Activated CD4-positive, alpha-beta T cell treated with anti-CD3 and anti-CD28 coated beads, Interleukin-2, amount 50 U/mL, for 4 hours (primary cell): ENCODE data around the gene TBC1D5.
A peak's percentile ranks its signal among the peaks of the same experiment; 100 is the strongest.

Source experiments
- DNase-seq, 2 experiments: peaks; one replicate each; pipeline ENCODE4 v3.0.0-alpha.2; 2020

Gene TBC1D5

DNA sequence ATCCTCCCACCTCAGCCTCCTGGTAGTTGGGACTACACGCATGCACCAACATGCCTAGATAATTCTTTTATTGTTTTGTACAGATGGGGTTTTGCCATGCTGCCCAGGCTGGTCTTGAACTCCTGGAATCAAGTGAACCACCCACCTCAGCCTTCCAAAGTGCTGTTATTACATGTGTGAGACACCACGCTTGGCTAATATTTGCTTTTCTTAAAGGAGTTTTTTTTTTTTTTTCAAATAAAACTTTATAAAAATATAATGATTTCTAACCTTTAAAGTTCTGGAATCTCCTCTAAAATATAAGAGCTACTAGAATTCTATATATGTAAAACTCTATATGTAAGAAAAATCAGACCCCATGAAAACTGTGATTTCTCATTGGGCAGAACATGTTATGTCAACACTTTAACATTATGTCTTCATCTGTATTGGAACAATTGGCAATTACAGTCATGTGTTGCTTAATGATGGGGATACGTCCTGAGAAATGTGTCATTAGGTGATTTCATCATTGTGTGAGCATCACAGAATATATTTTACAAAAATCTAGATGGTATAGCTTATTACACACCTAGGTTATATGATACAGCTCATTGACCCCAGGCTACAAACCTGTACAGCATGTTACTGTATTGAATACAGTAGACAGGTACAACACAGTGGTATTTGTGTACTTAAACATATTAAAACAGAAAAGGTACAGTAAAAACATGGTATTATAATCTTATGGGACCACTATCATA, 480.6 kb downstream of the TBC1D5 start:
- DNase-seq: no peak

DNA sequence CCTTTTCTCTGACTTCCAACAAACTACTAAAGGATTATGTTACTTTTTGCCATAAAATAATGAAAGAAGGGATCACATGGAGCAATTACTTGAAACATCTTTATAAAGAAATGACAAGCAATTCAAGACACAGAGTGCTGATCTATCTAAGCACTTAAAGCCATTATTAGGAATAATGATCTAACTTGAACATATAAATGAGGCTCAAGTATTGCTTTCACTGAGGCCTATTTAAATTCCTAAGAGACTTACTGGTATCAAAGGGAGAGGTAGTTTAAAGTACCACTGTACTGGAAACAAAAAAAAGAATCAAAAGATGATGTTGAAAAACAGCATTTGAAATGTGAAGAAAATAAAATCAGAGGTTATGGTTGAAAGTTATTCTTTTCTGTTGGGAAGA, 482.2 kb downstream of the TBC1D5 start:
- DNase-seq: no peak

DNA sequence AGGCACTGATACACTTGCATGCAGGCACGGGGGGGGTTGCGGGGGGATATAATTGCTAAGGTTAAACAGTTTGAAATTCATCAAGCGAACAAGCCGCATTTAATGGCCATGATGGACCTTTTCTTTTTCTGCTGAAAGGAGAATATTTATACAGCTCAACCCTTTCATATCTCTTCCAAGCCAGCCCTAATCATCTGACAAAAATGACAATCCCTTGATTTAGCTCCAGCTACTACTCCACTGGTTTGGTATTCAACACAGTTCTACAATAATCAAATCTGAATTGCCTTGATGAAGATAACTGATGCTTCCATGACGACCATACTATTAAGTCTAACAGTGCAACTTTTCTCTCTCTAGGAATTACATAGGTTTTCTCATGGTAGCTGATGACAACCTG, 482.7 kb downstream of the TBC1D5 start:
- no peak for DNase-seq

DNA sequence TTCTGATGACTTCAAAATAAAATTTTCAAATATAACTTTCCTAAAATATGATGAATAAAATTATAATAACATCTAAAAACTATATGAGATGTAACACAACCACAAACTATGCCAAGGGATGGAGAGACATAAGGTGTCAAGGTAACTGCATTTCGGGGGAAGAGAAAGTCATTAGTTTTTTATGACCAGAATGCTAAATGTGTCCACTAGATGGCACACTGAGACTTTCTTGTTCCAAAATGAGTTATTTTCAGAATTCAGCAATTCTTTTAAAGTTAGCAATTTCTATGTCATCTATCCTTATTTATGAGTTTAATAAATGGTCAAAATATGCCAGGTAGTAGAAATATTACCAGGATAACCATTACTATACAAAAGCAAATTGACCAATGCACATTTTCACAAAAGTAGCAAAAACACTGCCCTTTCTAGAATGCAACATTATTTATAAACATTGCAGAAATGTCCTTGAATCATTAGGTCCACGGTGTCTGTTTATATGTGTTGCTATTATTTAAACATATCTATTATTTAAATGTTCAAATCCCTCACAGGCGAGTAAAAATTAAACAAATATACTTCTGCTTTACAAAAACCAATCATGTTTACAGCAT, 483.5 kb downstream of the TBC1D5 start:
- DNase-seq: no peak

DNA sequence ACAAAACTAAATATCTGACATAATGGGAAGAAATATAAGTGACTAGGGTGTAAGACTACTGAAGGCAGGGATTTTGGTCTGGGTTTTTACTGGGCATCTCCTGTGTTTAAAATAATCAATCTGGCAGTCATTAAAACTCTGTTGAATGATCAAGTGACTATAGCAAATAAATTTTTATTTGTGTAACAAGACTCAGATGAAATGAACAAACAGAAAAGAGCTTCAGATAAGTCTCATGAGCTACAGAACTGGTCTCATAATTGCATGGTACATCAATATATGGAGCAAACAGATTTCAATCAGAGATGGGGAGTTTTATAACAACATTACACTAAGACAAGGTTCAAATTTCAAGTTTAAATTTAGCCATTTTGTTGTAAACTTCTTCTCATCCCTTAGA, 485.2 kb downstream of the TBC1D5 start:
- DNase-seq: no peak

DNA sequence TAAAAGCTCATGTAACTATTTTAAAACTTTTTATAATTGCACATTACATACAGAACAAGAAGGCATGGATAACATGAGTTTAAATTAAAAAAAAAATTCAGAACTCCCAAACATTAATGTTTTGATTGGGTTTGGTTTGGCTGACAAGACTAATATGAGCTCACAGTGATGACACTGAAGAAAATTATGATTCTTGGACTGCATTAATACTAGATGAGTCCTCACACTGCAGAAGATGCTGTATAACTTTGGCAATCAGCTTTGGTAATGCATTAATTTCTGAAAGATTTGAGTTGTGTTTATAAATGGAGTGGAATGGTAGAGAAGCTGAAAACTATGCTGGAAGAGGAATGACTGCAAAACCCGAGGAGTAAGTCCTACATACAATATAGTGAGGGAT, 498.8 kb downstream of the TBC1D5 start:
- DNase-seq: no peak

DNA sequence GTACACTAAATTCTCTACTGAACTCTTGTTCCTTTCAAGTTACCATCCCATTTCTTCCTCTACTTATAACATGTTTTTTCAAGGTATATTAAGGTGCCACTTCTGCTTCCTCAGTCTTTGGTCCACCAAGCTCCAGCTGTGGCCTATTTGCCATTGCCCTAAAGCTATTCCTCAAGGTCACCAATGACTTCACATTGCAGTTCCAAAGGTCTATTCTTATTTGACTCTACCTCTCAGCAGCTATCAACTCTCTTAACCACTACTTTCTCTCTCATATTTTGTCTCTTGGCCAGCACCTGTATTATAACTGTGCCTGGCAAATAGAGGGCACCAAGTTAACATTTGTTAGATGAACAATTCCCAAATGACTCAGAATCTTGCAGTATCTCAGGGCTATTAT, 503.0 kb downstream of the TBC1D5 start:
- no peak for DNase-seq

DNA sequence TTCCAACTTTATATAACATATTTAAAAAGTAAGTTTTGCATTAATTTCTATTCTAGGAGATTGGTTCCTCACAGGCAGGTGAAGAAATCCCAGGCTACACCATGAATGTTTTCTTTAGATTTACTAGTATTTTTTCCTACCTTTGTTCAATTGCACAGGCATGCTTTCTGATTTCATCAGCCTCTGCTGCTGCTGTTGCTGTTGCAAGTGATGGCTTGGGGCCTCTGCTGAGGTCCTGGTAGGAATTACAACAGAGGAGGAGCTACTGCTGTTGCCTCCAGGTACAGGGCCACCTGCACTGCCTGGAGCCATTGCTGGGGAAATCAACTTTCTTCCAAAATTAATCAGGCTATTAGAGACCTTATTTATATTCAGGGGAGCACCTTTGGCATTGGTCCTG, 504.4 kb downstream of the TBC1D5 start:
- DNase-seq: no peak

DNA sequence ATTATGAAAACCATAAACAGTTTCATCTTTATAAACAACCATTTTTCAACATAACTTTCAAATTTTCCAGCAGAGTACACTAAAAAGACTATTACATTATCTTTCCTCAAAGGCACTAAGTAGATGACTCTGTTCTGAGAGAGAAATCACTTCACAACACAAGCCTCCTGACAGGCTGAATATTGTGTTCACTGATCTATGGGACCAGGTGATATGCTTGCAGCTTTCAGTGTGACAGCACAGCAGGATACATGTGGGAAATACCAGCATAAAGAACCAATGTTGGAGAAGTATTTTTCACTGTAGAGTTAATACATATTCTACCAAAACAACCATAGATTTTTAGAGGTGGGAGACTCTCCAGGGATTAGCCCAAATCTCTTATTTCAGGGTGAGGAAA, 507.1 kb downstream of the TBC1D5 start:
- DNase-seq: no peak

DNA sequence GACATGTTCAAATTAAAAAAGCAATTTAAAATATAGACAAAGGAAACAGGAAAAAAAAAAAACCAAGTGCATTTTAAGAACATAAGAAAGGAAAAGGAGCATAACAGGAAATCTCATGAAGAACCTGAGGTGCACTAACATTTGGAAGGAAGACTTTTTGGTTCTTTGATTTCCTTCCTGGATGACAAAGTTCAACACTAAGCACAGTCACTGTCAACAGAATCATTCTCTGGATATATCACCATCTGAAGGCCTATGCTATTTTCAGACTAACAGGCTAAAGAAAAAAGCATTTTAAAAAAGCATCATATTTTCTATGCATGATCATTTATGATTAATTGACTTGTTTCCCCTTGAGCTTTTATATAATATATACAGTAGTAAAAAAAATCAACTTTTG, 508.0 kb downstream of the TBC1D5 start:
- no peak for DNase-seq

DNA sequence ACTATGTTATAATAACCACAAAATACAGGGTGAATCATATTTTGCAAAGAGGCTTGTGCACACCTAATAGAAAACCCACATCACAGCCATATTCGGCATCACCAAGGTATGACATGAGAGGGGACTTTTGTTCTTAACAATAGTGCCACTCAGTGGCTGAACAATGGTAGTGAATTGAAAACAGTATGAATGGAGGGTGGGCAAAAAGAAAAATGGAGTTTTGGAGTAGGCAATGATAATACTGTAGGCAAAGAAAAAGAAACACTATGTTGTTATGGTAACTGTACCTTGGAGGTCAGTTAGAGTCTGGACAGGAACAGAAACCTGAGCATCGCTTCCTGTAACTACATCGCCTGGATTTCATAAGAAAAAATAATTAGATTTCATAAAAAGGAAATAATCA, 509.0 kb downstream of the TBC1D5 start:
- peak; percentile 10 to 13 for DNase-seq

DNA sequence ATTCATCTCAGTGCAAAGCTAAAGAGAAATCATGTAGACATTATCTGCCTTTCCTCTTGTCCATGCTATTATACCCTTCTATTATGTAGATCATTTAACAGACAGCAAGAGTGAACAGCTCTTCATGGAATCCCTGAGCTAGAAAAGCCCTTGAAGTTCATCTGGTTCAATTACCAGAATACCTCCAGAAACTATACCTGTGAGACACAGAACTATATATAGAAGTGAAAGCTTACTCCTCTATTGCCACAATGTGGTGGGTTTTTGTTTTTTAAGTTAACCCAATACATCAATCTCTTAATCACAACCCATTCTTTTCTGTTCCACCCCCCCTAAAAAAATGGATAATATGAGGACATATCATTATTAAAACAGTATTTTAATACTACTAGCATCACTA, 510.0 kb downstream of the TBC1D5 start:
- DNase-seq: no peak

DNA sequence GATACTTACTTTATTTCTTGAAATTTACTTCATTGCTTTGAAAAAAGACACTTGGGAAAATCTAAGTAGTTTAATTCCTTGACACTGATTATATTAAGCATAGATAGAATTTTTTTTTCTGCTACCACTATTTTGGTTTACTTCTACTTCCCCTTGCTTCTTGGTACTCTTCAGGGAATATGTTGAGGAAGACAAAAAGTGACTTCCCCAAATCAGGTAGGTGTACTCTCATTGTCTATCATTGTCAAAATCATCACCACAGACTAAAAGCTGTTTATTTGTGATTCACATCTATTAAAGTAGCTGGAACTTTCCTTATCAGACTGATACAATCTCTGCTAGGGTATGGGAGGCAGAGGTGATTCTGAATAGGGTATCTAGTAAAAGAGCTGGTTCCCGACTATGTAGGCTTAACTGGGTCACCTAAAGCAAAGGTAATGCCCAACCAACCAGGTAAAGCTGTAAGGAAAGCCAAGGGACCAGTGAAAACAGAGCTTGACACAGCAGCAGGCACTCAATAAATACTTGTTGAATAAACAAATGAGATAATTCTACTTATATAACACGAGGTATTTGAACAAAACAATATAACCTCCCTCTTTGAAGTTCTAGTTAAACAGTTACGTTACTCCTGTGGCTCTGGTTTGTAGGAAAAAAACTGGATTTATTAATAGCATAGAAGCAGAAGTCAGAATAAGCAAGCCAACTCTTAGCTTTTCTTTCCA, 510.7 kb downstream of the TBC1D5 start:
- DNase-seq: no peak

DNA sequence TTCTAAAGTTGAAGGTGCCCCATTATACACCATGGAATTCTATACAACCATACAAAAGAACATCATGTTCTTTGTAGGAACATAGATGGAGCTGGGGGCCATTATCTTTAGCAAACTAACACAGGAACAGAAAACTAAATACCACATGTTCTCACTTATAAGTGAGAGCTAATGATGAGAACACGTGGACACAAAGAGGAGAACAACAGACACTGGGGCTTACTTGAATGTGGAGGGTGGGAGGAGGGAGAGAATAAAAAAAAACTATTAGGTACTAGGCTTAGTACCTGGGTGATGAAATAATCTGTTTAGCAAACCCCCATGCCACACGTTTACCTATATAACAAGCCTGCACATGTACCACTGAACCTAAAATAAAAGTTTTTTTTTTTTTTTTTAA, 515.0 kb downstream of the TBC1D5 start:
- DNase-seq: no peak

DNA sequence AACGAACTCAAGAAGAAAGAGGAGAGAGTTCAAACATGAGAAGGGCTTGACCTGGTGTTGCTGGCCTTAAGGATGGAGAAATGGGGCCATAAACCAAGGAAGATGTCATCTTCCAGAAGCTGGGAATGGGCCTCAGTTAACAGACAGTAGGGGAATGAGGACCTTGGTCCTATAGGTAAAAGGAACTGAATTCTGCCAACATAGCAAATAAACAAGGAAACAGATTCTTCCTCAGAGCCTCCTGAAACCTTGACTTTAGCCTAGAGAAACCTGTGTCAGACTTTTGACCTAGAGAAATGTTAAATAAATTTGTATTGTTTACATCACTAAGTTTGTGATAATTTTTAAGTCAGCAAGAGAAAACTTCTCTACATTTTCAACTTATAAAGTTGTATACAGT, 520.9 kb downstream of the TBC1D5 start:
- DNase-seq: no peak

DNA sequence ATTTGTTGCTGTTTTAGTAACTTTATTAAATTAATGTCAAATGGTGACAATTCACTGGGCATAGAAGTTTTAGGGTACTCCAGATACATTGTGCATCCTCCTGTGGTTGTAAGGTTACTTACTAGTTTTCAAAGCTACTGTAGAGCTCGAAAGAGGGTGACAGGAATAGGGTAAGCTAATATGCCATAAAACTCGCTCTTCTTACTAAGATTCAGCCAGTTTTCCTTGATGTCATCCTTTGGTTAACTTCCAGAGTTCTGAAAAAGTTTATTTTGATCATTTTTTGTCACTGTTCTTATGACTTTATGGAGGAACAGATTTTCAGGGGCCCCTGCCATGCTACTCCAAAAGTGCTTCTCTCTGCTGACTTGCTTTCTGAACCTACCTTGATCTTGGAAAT, 522.8 kb downstream of the TBC1D5 start:
- no peak for DNase-seq

DNA sequence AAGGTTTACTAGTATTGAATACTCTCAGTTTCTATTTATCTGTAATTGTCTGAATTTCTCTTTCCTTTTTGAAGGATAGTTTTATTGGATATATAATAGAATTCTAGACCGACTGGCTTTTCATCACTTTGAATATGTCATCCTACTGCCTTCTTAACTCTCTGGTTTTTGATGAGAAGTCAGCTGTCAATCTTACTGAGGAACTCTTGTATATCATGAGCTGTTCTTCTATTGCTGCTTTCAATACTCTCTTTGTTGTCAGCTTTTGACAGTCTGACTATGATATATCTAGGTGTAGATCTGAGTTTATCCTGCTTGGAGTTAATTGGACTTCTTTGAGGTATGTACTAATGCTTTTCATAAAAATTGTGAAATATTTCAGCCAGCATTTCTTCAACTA, 523.8 kb downstream of the TBC1D5 start:
- DNase-seq: no peak

DNA sequence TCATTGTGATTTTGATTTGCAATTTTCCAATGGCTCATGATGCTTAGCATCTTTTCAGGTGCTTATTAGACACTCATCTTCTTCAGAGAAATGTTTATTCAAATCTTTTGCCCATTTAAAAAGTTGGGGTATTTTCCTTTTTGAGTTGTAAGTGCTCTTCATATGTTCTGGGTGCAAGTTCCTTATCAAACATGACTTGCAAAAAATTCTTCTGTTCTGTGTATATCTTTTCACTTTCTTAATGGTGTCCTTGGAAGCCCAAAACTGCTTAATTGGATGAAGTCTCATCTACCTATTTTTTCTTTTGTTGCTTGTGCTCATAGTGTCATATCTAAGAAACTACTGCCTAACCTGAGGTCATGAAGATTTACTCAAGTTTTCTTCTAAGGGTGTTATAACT, 524.8 kb downstream of the TBC1D5 start:
- no peak for DNase-seq

DNA sequence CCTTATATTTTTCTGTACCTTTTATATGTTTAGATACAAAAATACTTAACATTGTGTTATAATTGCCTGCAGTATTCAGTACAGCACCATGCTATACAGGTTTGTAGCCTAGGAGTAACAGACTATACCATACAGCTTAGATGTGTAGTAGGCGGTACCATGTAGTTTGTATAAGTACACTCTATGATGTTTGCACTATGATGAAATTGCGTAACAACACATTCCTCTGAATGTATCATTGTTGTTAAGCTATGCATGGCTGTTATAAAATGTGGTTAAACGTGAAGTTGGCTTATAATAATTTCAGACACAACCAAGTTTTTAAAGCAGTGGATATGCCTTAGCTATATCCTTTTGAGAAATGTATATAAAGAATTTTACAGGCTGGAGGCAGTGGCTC, 529.3 kb downstream of the TBC1D5 start:
- no peak for DNase-seq

DNA sequence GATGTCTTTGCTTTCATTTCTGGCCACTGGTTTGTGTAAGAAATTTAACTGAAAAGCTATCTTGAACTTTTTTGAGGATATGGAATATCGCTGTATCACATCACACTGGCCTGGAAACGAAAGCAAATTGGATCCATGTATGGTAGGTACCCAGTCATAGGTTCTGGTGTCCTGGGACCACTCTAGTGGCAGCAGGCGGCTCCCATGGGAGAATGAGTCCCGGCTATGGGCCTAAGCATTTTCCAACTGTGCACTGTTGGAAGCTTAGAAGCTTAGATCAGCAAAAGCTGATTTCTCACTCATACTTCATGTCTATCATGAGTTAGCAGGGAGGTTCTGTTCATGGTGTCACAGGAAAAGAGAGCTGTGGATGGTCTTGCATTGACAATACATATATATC, 534.5 kb downstream of the TBC1D5 start:
- DNase-seq: no peak

DNA sequence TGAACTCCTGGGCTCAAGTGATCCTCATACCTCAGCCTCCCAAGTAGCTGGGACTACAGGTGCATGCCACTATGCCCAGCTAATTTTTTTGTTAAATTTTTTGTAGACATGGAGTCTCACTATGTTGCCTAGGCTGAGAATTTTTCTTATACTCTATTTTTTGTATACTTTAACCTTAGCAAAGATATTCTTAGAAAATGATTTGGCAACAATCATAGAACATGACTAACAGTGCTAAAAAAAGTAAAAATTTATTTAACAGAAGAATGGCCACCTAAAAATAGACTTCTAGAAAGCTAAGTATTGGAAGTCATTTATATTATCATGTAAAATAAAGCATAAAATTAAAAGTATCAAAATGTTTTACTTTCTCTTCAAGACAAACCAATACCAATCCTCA, 535.4 kb downstream of the TBC1D5 start:
- DNase-seq: no peak

DNA sequence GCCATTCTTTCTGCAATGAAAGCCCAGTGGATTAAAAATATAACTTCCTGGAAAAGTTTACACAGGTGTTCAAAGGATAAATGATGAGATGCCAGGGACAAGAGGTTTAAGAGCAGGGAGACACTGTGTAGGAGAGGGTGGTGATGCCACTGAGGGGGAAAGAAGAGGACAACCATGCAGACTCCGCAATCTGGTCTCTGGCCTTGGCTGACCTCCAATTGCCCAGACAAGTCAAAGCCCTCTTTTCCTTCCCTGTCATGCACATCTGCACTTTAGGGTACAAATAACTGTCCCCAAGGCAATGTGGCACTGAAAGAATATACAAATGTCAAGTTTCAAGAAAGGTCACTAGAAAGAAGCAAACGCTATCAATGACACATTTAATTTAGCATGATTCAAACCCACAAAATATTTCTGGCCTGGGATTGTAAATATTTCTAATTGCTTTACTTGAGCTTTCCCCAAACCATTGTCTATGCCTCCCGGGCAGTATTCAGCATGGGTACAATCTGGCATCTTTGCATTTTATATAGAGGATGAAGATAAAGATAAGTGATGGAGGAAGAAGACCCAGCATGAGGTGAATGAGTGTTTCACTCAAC, 538.3 kb downstream of the TBC1D5 start:
- DNase-seq: no peak

DNA sequence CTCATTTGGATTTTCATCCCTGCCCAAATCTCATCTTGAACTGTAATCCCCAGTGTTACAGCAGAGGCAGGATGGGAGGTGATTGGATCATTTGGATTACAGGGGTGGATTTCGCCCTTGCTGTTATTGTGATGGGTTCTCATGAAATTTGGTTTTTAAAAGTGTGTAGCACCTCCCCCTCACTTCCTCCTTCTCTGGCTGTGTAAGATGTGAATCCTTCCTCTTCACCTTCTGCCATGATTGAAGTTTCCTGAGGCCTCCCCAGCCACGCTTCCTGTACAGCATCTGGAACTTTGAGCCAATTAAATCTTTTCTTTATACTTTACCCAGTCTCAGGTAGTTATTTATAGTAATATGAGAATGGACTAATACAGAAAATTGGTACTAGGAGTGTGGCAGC, 540.9 kb downstream of the TBC1D5 start:
- no peak for DNase-seq
